ENCODE data around the gene UXS1.

- peak; percentile 97 for TF ChIP-seq CTCF (IDR thresholded peaks at IDR 0.05; ENCODE audit: low read depth, low read length)
- TF ChIP-seq EZH2phosphoT487 (IDR thresholded peaks at IDR 0.05; ENCODE audit: low read depth), result no peak
Observed at GRCh38 chr2:106104332-106105062, 89.6 kb downstream of the UXS1 start.
